Kidney epithelial cell (primary cell): ENCODE measurements around the gene ZNF215. TPM values are rescaled to one million over a fixed set of nuclear protein-coding genes. Genes with fewer than 3 reads are reported as not detected.
"Not testable (repeated sequence)": the region's sequence is repeated elsewhere in the genome, so short reads cannot be mapped to it uniquely, and the experiment has no call there.

Source experiments
- DNase-seq: peaks from one replicate; pipeline ENCODE4 v3.0.0-alpha.2; 2010; ENCODE audit warnings: low read depth
- H3K27me3 ChIP-seq: 2 replicates; pipeline ENCODE4 v1.6.0; 2011; ENCODE audit warnings: low read length; ENCODE audit not compliant: control insufficient read depth, insufficient read depth
- H3K36me3 ChIP-seq: 2 replicates; pipeline ENCODE4 v1.5.1; 2011; ENCODE audit warnings: low read length; ENCODE audit not compliant: control insufficient read depth, insufficient read depth
- H3K4me3 ChIP-seq: 2 replicates; pipeline ENCODE4 v1.5.1; 2011; ENCODE audit warnings: low read depth, mild to moderate bottlenecking, control low read depth, low read length
- CTCF ChIP-seq: IDR thresholded peaks from 2 replicates; pipeline ENCODE4 v1.5.1; 2011; ENCODE audit warnings: mild to moderate bottlenecking, moderate library complexity, low read length, control low read depth, inconsistent platforms; ENCODE audit not compliant: insufficient read depth, poor library complexity, severe bottlenecking
- total RNA-seq: library from RNA; depleted of rRNA; stranded (reverse); fragments of >200 nt; gene quantifications from 2 replicates; pipeline ENCODE4 v1.2.3, GENCODE V29; 2015

Gene ZNF215
- total RNA-seq, 1 donor from 2014 or later: 2.7 TPM

DNA sequence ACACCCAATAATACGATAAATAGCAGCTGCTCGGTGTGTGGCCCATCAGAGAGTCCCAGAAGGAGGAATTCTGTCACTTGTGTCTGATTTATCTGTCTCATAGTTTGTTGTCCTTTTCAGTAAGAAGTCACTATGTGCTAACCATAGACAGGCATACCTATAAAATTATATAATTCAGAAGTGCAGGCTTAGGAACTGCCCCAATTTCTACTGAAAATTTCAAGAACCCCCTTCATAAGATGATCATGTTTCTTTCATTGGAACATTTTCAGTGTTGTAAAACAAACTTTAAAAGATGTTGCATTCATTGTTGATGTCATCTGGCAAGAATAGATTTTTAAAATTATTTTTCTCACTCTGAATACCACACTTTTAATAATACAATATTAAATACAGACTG is 33.8 kb upstream of the ZNF215 start, which contains the start of gene OR2D2:
Gene OR2D2 (minus strand): TSS at position 101 of the 400 bp plus-strand sequence. CDS start 0 bp downstream, at position 101.
- no peak for DNase-seq
- no peak within 1 kb of the TSS for H3K4me3 ChIP-seq
- no peak for TF ChIP-seq CTCF
- H3K36me3 ChIP-seq: no peaks in the 10 kb centered on the region
- no peaks in the 10 kb centered on the region for H3K27me3 ChIP-seq

DNA sequence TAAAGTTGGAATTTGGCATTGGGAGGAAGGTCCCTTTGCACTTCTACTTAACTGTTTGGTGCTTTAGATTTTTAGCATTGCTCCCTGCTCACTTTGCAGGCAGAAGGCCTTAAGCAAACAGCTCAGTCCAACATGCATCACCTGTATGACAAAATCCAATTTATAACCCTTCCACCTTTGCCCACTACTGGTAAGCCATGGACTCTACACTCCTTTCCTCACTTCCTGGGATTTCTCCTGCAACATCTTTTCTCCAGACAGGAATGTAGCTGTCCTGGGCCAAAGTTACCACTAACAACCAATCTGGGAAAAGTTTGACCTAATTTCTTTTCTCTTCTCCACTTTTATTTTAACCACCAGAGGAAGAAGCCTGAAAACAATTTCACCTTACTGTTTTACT is 32.1 kb upstream of the ZNF215 start:
- H3K36me3 ChIP-seq: no peaks in the 10 kb centered on the region
- no peak for DNase-seq
- H3K4me3 ChIP-seq: no peak overlapping the region
- TF ChIP-seq CTCF: no peak
- H3K27me3 ChIP-seq: no peaks in the 10 kb centered on the region

DNA sequence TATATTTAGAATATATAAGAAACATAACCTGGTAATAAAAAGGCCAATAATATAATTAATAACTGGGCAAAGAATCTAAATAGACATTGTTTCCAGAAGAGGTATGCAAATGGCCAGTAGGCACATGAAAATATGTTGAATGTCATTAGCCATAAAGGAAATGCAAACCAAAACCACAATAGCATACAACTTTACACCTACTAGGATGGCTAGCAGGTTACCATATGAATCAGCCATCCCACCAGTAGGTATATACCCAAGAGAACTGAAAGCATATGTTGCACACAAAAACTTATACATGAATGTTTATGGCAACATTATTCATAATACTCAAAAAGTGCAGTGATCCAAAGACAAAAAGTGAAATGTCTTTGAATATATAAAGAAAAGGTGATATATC is 31.2 kb upstream of the ZNF215 start:
- Histone ChIP-seq H3K4me3 (no peak overlapping the region), H3K27me3 (no peaks in the 10 kb centered on the region), H3K36me3 (no peaks in the 10 kb centered on the region)
- TF ChIP-seq CTCF: no peak
- no peak for DNase-seq

DNA sequence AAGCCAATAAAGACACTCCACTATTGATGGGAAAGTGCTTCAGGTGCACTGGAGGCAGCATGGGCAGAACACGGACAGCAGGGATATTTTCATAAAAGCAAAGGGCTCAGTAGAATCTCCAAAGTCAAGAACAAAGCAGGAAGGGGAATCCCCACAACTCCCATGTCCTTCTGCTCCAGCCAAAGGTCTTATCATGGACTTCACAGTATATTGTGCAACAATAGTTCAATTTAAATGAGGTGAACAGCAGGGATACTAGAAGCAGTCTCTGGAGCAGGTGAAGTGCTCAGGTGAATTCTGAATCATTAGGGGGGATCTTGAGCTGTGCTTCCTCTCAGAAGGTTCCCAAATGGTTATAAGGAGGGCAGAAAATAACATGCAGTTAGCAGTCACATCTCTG is 27.3 kb upstream of the ZNF215 start:
- Histone ChIP-seq H3K36me3 (no peaks in the 10 kb centered on the region), H3K4me3 (no peak overlapping the region), H3K27me3 (no peaks in the 10 kb centered on the region)
- DNase-seq: no peak
- TF ChIP-seq CTCF: no peak

DNA sequence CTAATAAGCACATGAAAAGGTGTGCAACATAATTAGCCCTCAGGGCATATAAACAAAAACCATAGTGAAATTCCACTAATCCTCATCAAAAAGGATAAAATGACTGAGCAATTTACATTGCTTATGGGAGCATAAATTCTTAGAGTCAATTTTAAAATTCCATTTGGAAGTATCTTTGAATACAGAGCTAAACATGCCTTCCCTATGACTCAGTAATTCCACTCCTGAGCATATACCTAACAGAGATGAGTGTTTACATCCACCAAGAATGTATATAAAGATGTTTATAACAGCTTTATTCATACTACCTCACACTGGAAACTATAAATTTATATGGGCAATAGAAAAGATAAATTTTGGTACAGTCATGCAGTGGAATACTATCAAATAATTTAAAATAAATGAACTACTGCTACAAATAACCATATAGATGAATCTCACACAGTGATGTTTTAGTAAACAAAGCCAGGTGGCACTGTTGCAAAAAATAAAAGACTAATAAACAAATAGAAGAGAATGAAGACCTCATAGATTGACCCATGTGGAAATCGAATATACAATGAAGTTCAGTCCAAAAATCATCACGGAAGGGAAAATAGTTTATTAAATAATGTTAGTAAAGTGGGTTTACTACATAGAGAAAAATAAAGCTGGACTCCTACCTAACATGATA is 25.8 kb upstream of the ZNF215 start:
- DNase-seq: no peak
- H3K27me3 ChIP-seq: no peaks in the 10 kb centered on the region
- H3K36me3 ChIP-seq: no peaks in the 10 kb centered on the region
- H3K4me3 ChIP-seq: no peak overlapping the region
- no peak for TF ChIP-seq CTCF

DNA sequence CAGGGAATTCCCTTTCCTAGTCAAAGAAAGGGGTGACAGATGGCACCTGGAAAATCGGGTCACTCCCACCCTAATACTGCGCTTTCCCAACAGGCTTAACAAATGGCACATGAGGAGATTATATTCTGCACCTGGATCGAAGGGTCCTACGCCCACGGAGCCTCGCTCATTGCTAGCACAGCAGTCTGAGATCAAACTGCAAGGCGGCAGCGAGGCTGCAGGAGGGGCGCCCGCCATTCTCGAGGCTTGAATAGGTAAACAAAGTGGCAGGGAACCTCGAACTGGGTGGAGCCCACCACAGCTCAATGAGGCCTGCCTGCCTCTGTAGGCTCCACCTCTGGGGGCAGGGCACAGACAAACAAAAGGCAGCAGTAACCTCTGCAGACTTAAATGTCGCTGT is 21.4 kb upstream of the ZNF215 start:
- not testable (repeated sequence) for H3K4me3 ChIP-seq, DNase-seq, H3K36me3 ChIP-seq, H3K27me3 ChIP-seq
